Measurements from ENCODE around the gene CDH4. TPM values are rescaled to one million over a fixed set of nuclear protein-coding genes. Genes with fewer than 3 reads are reported as not detected.

Gene CDH4
- total RNA-seq, 1 experiment from 2014 or later, result not detected

GRCh38 chr20:61691978-61692377 is 439.9 kb downstream of the CDH4 start:
- POLR2A ChIA-PET, result no interaction called here

GRCh38 chr20:61692479-61692878 is 440.4 kb downstream of the CDH4 start:
- peaks cover 13% of the 10 kb centered on the region for H3K27me3 ChIP-seq (ENCODE audit: control insufficient read depth, insufficient read depth, low read length)
- no peak overlapping the region for H3K4me3 ChIP-seq (ENCODE audit: low read depth in 2 of 2, low read length in 2 of 2)
- CTCF ChIA-PET, result no interaction called here
- DNase-seq (ENCODE audit: low read depth, low spot score) (no peak), ATAC-seq (no peak)
- H3K36me3 ChIP-seq (ENCODE audit: control insufficient read depth, insufficient read depth, low read length), result no peaks in the 10 kb centered on the region
- BruUV-seq (replicated peaks), result no TSS peak
- no peak for TF ChIP-seq REST (IDR thresholded peaks at IDR 0.05; ENCODE audit: insufficient read depth in 1 of 2, low read depth in 2 of 2, low read length in 1 of 2)
- TF ChIP-seq TCF7L2 (IDR thresholded peaks at IDR 0.05; ENCODE audit: low read depth, low read length), result no peak
- TF ChIP-seq CTCF (IDR thresholded peaks at IDR 0.05), result no peak
- no peak for TF ChIP-seq SIN3A (IDR thresholded peaks at IDR 0.05; ENCODE audit: borderline replicate concordance, insufficient read depth, low read depth, low read length)
- TF ChIP-seq POLR2AphosphoS5 (IDR thresholded peaks at IDR 0.05; ENCODE audit: low read depth, low read length), result no peak
- no peaks in the 10 kb centered on the region for H3K4me1 ChIP-seq (ENCODE audit: control insufficient read depth, insufficient read depth, low read length)
- POLR2A ChIA-PET, result no interaction called here
- H3K27ac ChIP-seq (ENCODE audit: low read length), result no peak overlapping the region
- in situ Hi-C loops (cut with HindIII; ENCODE audit: low pct_unique_long_range_greater_than_20kb, low sequenced_read_pairs) (no loop called here), intact Hi-C loops (cut with micrococcal nuclease; ENCODE audit: unreplicated experiment) (no loop called here)
- H3K9me3 ChIP-seq (ENCODE audit: control insufficient read depth, insufficient read depth, low read depth, low read length), result no peaks in the 10 kb centered on the region

More at GRCh38 chr20:61691978-61692377, 439.9 kb downstream of the CDH4 start:
- H3K27me3 ChIP-seq (ENCODE audit: control insufficient read depth, insufficient read depth, low read length), result peaks cover 16% of the 10 kb centered on the region
- DNase-seq (ENCODE audit: low read depth, low spot score) (no peak), ATAC-seq (no peak)
- no peak overlapping the region for H3K27ac ChIP-seq (ENCODE audit: low read length)
- intact Hi-C loops (cut with micrococcal nuclease; ENCODE audit: unreplicated experiment), result no loop called here
- H3K4me3 ChIP-seq (ENCODE audit: low read depth in 2 of 2, low read length in 2 of 2), result no peak overlapping the region
- CTCF ChIA-PET, result no interaction called here
- TF ChIP-seq SIN3A (IDR thresholded peaks at IDR 0.05; ENCODE audit: borderline replicate concordance, insufficient read depth, low read depth, low read length), result no peak
- TF ChIP-seq TCF7L2 (IDR thresholded peaks at IDR 0.05; ENCODE audit: low read depth, low read length), result no peak
- no peak for TF ChIP-seq CTCF (IDR thresholded peaks at IDR 0.05)
- TF ChIP-seq POLR2AphosphoS5 (IDR thresholded peaks at IDR 0.05; ENCODE audit: low read depth, low read length), result no peak
- no peak for TF ChIP-seq REST (IDR thresholded peaks at IDR 0.05; ENCODE audit: insufficient read depth in 1 of 2, low read depth in 2 of 2, low read length in 1 of 2)
- in situ Hi-C loops (cut with HindIII; ENCODE audit: low pct_unique_long_range_greater_than_20kb, low sequenced_read_pairs), result no loop called here
- no peaks in the 10 kb centered on the region for H3K36me3 ChIP-seq (ENCODE audit: control insufficient read depth, insufficient read depth, low read length)
- no TSS peak for BruUV-seq (replicated peaks)
- H3K4me1 ChIP-seq (ENCODE audit: control insufficient read depth, insufficient read depth, low read length), result no peaks in the 10 kb centered on the region
- no peaks in the 10 kb centered on the region for H3K9me3 ChIP-seq (ENCODE audit: control insufficient read depth, insufficient read depth, low read depth, low read length)
